BE2C (cell line): ENCODE data around the gene GNA14.
"Not testable (repeated sequence)": the region's sequence is repeated elsewhere in the genome, so short reads cannot be mapped to it uniquely, and the experiment has no call there.

ENCODE experiments used
- DNase-seq: peaks from one replicate; pipeline ENCODE4 v3.0.0-alpha.2; 2020
- H3K27me3 ChIP-seq: fragments of 250-450 bp; sonication (Bioruptor Pico); 2 replicates; pipeline ENCODE4 v1.5.1; 2020; ENCODE audit warnings: mild to moderate bottlenecking
- H3K36me3 ChIP-seq: fragments of 250-450 bp; sonication (Bioruptor Pico); 2 replicates; pipeline ENCODE4 v1.5.1; 2020; ENCODE audit warnings: mild to moderate bottlenecking
- H3K4me1 ChIP-seq: fragments of 250-450 bp; sonication (Bioruptor Pico); 2 replicates; pipeline ENCODE4 v1.5.1; 2020
- H3K4me3 ChIP-seq: 2 replicates; pipeline ENCODE4 v1.5.1; 2011; ENCODE audit warnings: low read depth, low read length
- H3K9me3 ChIP-seq: fragments of 250-450 bp; sonication (Bioruptor Pico); 2 replicates; pipeline ENCODE4 v1.5.1; 2020
- CTCF ChIP-seq: IDR thresholded peaks from 2 replicates; pipeline ENCODE4 v1.5.1; 2012; ENCODE audit warnings: mild to moderate bottlenecking, low read depth, low read length

GNA14 gene

DNA sequence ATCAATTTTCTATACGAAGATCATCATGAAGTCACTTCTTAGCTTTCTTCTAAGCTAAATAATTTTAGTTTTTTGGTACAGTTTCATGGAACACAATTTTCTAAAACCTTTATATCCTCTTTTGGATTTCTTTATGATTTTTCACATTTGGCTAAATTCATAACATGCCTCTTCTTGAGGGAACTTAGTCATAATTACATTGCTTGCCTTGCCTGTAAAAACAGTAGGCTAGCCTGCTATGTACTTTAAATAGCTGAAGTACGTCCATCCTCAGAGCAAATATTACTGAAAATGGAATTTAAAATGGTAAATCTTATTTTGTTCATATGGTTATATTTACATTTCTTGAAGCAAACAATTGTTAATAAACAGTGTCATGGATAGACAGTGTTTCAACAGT lies 245.8 kb downstream of the GNA14 start:
- Histone ChIP-seq H3K4me1 (peaks cover 8% of the 10 kb centered on the region; the same call in 1 of the 2 replicates), H3K36me3 (peaks cover 8% of the 10 kb centered on the region), H3K9me3 (no peaks in the 10 kb centered on the region), H3K27me3 (no peaks in the 10 kb centered on the region), H3K4me3 (no peak overlapping the region)
- no peak for TF ChIP-seq CTCF
- DNase-seq, result no peak

GRCh38 chr9:77399964-77400363 lies 248.2 kb downstream of the GNA14 start:
- no peak for TF ChIP-seq CTCF
- peaks cover 8% of the 10 kb centered on the region; the same call in 1 of the 2 replicates for H3K4me1 ChIP-seq
- no peaks in the 10 kb centered on the region for H3K27me3 ChIP-seq
- H3K36me3 ChIP-seq, result peaks cover 2% of the 10 kb centered on the region; the same call in 1 of the 2 replicates
- no peak for DNase-seq
- no peaks in the 10 kb centered on the region for H3K9me3 ChIP-seq
- no peak overlapping the region for H3K4me3 ChIP-seq

DNA sequence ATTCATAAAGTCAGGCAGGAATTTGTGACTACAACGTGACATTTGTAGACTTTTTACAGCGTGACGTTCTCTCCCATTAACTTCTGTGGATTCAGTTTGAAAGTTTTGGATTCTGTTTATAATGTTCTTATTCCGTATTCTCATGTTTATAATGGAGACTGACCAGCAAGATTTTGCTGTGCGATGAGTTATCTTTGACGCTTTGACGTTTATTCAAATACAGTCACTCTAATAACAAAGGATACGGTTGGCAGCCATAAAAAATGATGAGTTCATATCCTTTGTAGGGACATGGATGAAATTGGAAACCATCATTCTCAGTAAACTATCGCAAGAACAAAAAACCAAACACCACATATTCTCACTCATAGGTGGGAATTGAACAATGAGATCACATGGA lies 249.5 kb downstream of the GNA14 start:
- not testable (repeated sequence) for DNase-seq, H3K4me1 ChIP-seq, H3K36me3 ChIP-seq, H3K9me3 ChIP-seq, H3K4me3 ChIP-seq, H3K27me3 ChIP-seq

- TF ChIP-seq CTCF, result no peak
- Histone ChIP-seq H3K27me3 (no peaks in the 10 kb centered on the region), H3K4me3 (no peak overlapping the region), H3K4me1 (no peaks in the 10 kb centered on the region), H3K36me3 (no peaks in the 10 kb centered on the region; the same call in 1 of the 2 replicates), H3K9me3 (no peaks in the 10 kb centered on the region)
- DNase-seq, result no peak
Measured at GRCh38 chr9:77392328-77392727, 255.8 kb downstream of the GNA14 start.

DNA sequence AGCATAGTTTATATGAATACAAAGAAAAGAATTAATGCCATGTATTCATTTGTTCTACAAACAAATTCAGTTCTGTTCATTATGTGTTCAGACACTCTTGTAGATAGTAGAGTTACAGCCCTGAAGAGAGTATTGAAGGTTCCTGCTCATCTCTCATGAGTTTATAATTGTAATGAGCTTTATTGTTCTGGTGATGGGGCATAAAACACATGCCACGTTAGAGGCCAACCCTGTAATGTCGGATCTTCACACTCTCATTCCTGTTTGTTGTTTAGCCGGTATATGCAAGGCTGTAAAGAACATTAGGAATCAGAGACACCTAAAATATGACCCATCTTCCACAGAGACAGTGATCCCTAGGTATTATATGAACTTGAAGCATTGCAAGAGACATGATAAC lies 256.3 kb downstream of the GNA14 start:
- TF ChIP-seq CTCF, result no peak
- H3K4me3 ChIP-seq, result no peak overlapping the region
- no peaks in the 10 kb centered on the region; the same call in 1 of the 2 replicates for H3K36me3 ChIP-seq
- H3K27me3 ChIP-seq, result no peaks in the 10 kb centered on the region
- no peaks in the 10 kb centered on the region for H3K4me1 ChIP-seq
- no peaks in the 10 kb centered on the region for H3K9me3 ChIP-seq
- DNase-seq, result no peak

DNA sequence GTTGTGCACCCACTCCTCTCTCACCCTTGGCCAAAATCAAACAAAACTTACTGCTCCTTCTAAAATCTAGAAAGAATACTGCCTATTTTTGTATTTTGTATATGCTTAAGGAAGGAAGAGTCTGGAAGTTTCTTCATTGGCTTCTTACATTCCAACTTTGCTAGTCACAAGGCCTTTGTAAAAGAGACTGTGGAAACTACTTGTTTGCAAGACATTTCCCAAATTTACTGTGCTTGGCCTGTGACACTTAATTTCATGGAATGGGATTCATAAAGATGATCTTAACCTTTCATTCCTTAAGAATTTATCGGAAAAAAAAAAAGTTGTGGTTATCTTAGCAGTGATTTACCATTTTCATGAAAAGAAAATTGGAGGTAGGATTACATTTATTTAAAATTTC lies 261.9 kb downstream of the GNA14 start:
- TF ChIP-seq CTCF, result no peak
- Histone ChIP-seq H3K36me3 (peaks cover 5% of the 10 kb centered on the region), H3K27me3 (no peaks in the 10 kb centered on the region), H3K4me3 (no peak overlapping the region), H3K9me3 (no peaks in the 10 kb centered on the region; the same call in 1 of the 2 replicates), H3K4me1 (no peaks in the 10 kb centered on the region)
- no peak for DNase-seq

- H3K4me3 ChIP-seq, result no peak overlapping the region
- peaks cover 5% of the 10 kb centered on the region for H3K36me3 ChIP-seq
- H3K4me1 ChIP-seq, result no peaks in the 10 kb centered on the region
- no peaks in the 10 kb centered on the region; the same call in 1 of the 2 replicates for H3K9me3 ChIP-seq
- H3K27me3 ChIP-seq, result no peaks in the 10 kb centered on the region
- DNase-seq, result no peak
- no peak for TF ChIP-seq CTCF
Measured at GRCh38 chr9:77384406-77384805, 263.7 kb downstream of the GNA14 start.
